Stimulated activated naive CD8-positive, alpha-beta T cell treated with anti-CD3 and anti-CD28 coated beads, Interleukin-15, Interleukin-2, amounts not matched to agents 100 ng/mL and 50 ng/mL, for 24 hours (primary cell): ENCODE measurements around the gene NMT2.

Source experiments
- H3K27ac Mint-ChIP-seq: one replicate; pipeline ENCODE4 v1.8.0; 2021; ENCODE audit warnings: mild to moderate bottlenecking, mixed read lengths
- H3K27me3 Mint-ChIP-seq: one replicate; pipeline ENCODE4 v1.8.0; 2021; ENCODE audit warnings: mixed read lengths
- H3K36me3 Mint-ChIP-seq: one replicate; pipeline ENCODE4 v1.8.0; 2021; ENCODE audit warnings: low read depth, mixed read lengths
- H3K4me1 Mint-ChIP-seq: one replicate; pipeline ENCODE4 v1.8.0; 2021; ENCODE audit warnings: low read depth, mixed read lengths
- H3K4me3 Mint-ChIP-seq: one replicate; pipeline ENCODE4 v1.8.0; 2021; ENCODE audit warnings: mild to moderate bottlenecking, mixed read lengths
- H3K9me3 Mint-ChIP-seq: one replicate; pipeline ENCODE4 v1.8.0; 2021; ENCODE audit warnings: mixed read lengths

The NMT2 gene

DNA sequence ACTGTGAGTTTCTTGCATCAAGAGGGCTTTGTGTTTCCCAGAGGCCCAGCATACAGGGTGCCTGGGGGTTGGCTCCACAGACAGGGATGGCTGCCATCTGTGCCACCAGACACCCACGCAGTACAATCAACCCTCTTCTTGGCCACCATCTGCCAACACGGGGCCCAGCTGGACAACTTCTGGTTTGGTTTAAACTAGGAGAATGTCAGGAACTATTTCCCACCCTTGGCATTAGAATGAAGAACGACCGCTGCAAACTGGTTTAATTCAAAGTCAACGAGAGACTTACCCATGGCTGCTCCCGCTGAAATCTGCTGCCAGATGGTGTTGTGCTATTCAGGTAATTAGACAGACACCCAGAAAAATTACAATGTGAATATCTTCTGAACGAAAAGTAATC lies 27.8 kb downstream of the NMT2 start:
- Mint-ChIP-seq H3K4me3 (peak overlapping the region; percentile 78), H3K27ac (peak overlapping the region; percentile 92), H3K27me3 (no peaks in the 10 kb centered on the region), H3K9me3 (no peaks in the 10 kb centered on the region), H3K4me1 (peaks cover 44% of the 10 kb centered on the region), H3K36me3 (peaks cover 22% of the 10 kb centered on the region)

DNA sequence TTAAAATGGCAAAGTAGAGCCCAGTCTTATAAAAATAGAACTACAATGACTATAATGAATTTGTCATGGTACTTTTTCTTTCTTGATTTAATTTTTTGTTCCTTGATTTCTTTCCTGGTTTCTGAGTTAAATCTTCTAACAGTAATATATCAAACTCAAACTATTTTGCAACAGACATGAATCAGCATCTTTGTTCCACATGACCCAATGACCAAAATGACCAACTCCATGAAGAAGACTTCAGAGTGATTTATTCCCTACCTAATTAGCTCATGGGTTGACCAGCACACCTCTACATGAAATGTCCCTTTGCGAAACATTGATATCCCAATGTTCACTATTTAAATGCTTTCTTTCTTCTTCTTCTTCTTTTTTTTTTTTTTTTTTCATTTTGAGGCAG lies 30.9 kb downstream of the NMT2 start:
- Mint-ChIP-seq H3K4me3 (no peak overlapping the region), H3K4me1 (peaks cover 24% of the 10 kb centered on the region), H3K36me3 (peaks cover 48% of the 10 kb centered on the region), H3K27ac (no peak overlapping the region), H3K27me3 (no peaks in the 10 kb centered on the region), H3K9me3 (no peaks in the 10 kb centered on the region)

DNA sequence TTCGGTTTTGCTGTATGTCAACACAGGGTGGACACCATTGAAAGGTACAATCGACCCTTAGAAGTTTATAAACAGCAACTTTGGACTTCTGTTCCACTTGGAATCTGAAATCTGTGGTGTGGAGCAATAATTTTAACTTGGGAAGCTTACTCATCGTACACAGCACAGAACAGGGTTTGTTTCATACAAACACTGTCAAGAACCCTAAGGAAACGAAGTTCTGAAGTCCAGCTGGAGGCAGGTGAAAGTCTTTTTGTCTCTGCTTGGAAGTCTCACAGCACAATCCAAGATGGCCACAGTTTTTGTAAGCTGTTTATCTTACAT lies 31.5 kb downstream of the NMT2 start:
- no peak overlapping the region for H3K4me3 Mint-ChIP-seq
- no peaks in the 10 kb centered on the region for H3K9me3 Mint-ChIP-seq
- H3K27ac Mint-ChIP-seq: no peak overlapping the region
- peaks cover 49% of the 10 kb centered on the region for H3K36me3 Mint-ChIP-seq
- no peaks in the 10 kb centered on the region for H3K27me3 Mint-ChIP-seq
- peaks cover 17% of the 10 kb centered on the region for H3K4me1 Mint-ChIP-seq

DNA sequence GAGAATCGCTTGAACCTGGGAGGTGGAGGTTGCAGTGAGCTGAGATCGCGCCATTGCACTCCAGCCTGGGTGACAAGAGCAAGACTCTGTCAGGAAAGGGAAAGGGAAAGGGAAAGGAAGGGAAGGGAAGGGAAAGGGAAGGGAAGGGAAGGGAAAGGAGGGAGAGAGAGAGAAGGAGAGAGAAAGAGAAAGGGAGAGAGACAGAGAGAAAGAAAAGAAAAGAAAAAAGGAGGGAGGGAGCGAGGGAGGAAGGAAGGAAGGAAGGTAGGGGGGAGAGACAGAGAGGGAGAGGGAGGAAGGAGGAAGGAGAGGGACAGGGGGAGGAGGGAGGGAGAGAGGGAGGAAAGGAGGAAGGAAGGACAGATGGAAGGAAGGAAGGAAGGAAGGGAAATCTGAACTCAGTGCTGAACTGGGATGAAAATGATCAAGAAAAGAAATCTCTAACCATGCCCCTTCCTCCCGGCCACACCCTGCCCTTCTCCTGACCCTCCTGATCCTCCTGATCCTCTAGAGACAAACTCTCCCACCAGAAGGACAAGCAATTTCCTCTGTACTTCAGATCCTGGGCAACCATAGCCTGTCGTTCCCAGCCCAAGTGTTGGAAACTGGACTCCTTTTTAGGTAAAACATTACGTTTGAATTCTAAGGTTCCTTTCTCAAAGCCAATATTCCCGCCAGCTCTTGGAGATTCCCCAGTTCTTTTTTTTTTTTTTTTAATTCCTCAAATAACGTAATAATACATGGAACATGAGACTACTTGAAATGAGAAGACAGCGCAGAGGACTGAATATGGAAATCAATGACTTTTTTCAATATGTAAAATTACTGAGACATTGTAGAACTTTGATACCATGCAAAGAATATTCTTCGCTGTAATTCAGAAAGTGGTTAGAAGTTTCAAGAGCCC lies 32.1 kb downstream of the NMT2 start:
- H3K36me3 Mint-ChIP-seq: peaks cover 55% of the 10 kb centered on the region
- H3K27ac Mint-ChIP-seq: no peak overlapping the region
- peaks cover 11% of the 10 kb centered on the region for H3K4me1 Mint-ChIP-seq
- no peaks in the 10 kb centered on the region for H3K27me3 Mint-ChIP-seq
- no peaks in the 10 kb centered on the region for H3K9me3 Mint-ChIP-seq
- H3K4me3 Mint-ChIP-seq: no peak overlapping the region

DNA sequence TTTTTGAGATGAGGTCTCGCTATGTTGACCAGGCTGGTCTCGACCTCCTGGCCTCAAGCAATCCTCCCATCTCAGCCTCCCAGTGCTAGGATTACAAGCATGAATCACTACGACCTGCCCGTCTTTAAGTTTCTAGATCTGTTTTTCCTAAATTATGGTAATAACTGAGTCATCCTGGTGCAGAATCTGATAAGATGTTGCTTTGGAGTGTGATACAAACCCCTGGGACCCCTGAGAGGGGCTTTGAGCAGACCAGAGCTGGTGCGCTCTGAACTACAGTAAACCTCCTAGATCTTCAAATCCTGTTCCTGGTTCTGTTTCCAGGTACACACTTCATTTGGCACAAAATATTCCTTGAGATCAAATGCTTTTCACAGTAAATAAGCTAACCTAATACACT lies 37.2 kb downstream of the NMT2 start:
- Mint-ChIP-seq H3K27me3 (no peaks in the 10 kb centered on the region), H3K4me3 (no peak overlapping the region), H3K9me3 (no peaks in the 10 kb centered on the region), H3K27ac (no peak overlapping the region), H3K36me3 (peaks cover 69% of the 10 kb centered on the region), H3K4me1 (peaks cover 12% of the 10 kb centered on the region)

DNA sequence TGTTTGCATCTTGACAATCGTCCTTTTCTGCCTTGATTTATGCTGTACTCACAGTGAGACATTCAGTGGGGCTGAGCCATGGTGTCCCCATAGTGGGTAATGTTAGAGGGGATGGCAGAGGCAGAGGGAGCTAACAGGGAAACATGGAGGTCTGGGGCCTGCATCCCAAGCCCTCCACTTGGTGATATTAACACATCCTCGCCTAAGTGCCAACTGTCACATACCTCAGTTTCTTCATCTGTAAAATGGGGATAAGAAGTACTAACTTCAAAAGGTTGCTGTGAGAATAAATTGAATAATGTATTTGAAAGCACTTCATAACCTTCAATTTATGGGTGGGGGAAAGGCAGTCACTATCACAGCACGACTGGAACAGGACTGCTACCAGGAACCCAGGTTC lies 43.6 kb downstream of the NMT2 start:
- Mint-ChIP-seq H3K4me3 (no peak overlapping the region), H3K9me3 (no peaks in the 10 kb centered on the region), H3K4me1 (peaks cover 35% of the 10 kb centered on the region), H3K27ac (no peak overlapping the region), H3K27me3 (no peaks in the 10 kb centered on the region), H3K36me3 (peaks cover 40% of the 10 kb centered on the region)

DNA sequence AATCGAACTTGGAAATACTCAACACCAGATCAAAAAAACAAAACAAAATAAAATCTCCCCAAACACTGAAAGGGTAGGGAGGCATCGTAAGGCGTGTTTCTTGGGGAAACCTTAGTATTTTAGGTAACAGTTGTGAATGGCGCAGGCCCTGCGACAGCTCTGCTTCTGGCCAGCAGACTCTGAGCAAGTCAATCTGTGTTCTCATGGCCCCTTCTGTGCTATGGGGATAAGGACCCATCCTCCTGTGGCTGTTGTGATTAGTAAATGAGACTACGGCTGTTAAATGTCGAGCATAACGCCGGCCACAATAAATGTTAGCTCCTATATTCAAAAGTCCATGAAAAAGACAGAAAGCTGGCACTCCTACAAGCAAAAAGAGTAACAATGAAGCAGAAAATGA lies 44.3 kb downstream of the NMT2 start:
- Mint-ChIP-seq H3K9me3 (no peaks in the 10 kb centered on the region), H3K36me3 (peaks cover 40% of the 10 kb centered on the region)

DNA sequence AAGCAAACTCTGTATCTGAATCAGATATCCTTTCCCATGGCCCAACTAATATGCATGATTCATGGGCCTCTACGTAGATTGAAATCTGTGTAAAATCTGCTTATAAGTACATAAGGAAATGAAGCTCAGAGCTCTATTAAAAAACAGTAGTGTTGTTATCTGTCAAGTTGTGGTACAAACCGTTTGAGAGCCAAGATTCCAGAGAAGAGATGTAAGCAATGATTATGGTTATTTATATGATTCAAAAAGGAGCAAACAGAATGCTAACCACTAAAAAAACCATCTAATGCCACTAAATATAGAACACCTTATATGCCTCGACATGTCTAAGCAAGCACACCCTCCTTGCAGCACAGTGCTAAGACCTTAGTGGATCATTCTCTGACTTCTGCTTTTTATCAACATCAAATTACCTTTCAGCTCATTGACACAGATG lies 44.7 kb downstream of the NMT2 start:
- Mint-ChIP-seq H3K4me1 (peaks cover 31% of the 10 kb centered on the region), H3K9me3 (no peaks in the 10 kb centered on the region), H3K4me3 (no peak overlapping the region), H3K36me3 (peaks cover 38% of the 10 kb centered on the region), H3K27ac (peak overlapping the region; percentile 77), H3K27me3 (no peaks in the 10 kb centered on the region)

More for the DNA sequence above, 44.3 kb downstream of the NMT2 start:
- Mint-ChIP-seq H3K27me3 (no peaks in the 10 kb centered on the region), H3K4me1 (peaks cover 31% of the 10 kb centered on the region), H3K4me3 (no peak overlapping the region), H3K27ac (peak overlapping the region; percentile 77)

DNA sequence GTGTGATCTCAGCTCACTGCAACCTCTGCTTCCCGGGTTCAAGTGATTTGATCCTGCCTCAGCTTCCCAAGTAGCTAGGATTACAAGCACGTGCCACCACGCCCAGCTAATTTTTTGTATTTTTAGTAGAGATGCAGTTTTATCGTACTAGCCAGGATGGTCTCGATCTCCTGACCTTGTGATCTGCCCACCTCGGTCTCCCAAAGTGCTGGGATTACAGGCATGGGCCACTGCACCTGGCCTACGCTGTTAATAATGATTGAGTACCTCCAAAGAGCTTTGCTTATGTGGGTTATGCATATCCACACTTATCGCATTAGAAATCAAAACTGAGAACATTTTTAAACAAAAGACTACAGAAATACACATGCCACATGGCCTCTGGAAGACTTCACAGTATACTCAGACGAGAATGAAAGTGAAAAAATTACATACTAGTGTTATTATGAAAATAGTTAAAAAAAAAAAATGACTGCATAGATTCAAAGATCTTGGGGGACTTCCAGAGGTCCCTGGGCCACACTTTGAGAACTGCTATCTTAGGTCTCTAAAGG lies 45.9 kb downstream of the NMT2 start:
- Mint-ChIP-seq H3K27me3 (no peaks in the 10 kb centered on the region), H3K27ac (peak overlapping the region; percentile 80), H3K4me3 (no peak overlapping the region), H3K36me3 (peaks cover 27% of the 10 kb centered on the region), H3K9me3 (no peaks in the 10 kb centered on the region), H3K4me1 (peaks cover 23% of the 10 kb centered on the region)

DNA sequence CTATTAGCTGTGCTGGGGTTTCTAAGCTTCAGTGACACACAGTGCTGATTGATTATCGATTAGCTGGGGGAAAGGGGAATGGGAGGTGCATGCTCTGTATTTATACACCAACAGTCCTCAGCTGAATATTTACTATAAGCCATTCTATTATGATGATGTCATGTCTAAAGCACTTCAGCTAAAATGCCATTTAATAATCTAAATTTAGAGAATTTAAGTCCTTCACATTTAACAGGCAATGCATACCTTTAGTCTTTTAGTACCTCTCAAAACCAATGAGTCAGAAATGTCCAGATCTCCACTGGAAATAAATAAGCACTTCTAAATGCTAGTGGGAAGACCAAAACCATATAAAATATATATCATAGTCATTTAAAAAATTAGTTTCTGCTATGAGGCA lies 46.8 kb downstream of the NMT2 start:
- Mint-ChIP-seq H3K9me3 (no peaks in the 10 kb centered on the region), H3K27me3 (no peaks in the 10 kb centered on the region), H3K4me1 (peaks cover 23% of the 10 kb centered on the region), H3K27ac (no peak overlapping the region), H3K36me3 (peaks cover 27% of the 10 kb centered on the region), H3K4me3 (no peak overlapping the region)

DNA sequence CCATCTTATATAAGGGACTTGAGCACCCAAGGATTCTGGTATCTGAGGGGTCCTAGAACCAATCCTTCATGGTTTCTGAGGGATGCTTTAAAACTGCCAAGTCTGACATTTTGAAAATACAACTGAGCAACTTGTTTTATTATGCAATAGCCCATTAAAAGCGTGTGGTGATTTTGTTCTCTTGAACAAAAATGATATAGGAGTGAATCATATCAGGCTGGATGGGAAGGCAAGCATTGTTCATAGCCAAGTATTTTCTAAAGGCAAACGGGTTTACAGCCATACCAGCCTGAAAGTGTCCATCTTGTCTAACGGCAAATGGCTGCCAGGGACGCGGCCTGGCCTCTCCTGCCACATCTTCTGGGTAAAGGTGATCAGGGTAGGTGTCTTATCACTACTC lies 48.0 kb downstream of the NMT2 start:
- Mint-ChIP-seq H3K27ac (no peak overlapping the region), H3K27me3 (no peaks in the 10 kb centered on the region), H3K4me3 (no peak overlapping the region), H3K4me1 (peaks cover 23% of the 10 kb centered on the region), H3K36me3 (peaks cover 22% of the 10 kb centered on the region), H3K9me3 (no peaks in the 10 kb centered on the region)

DNA sequence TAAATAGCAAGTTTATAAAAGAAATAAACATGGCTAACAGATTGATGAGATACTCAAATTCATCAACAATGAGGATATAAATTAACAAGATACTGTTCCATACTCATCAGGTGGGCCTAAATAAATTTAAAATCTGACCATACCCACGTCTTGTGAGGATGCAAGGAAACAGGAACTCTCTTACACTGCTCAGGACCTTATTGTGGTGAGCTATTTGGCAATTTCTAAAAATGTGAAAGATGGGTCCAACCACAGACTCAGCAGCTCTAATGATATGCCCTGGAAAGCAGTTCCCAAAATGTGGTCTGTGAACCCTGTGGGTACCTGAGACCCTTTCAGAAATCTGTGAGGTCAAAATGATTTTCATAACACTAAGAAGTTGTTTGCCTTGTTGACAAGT lies 49.9 kb downstream of the NMT2 start:
- no peaks in the 10 kb centered on the region for H3K9me3 Mint-ChIP-seq
- no peak overlapping the region for H3K4me3 Mint-ChIP-seq
- H3K27ac Mint-ChIP-seq: no peak overlapping the region
- H3K36me3 Mint-ChIP-seq: peaks cover 16% of the 10 kb centered on the region
- no peaks in the 10 kb centered on the region for H3K27me3 Mint-ChIP-seq
- peaks cover 16% of the 10 kb centered on the region for H3K4me1 Mint-ChIP-seq

DNA sequence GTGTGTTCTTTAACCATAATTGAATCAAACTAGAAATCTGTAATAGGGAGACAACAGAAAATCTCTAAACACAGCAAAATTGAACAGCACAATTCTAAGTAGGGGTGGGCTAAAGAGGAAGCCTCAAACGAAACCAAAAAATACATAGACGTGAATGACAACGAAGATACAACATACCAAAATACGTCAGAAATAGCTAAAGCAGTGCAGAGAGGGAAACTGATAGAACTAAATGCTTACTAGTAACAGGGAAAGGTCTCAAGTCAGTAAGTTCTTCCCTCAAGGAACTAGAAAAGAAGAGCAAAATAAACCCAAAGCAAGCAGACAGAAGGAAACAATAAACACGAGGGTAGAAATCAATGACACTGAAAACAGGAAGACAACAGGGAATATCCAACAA lies 52.3 kb downstream of the NMT2 start:
- Mint-ChIP-seq H3K4me3 (no peak overlapping the region), H3K27me3 (no peaks in the 10 kb centered on the region), H3K9me3 (no peaks in the 10 kb centered on the region), H3K27ac (no peak overlapping the region), H3K4me1 (peaks cover 4% of the 10 kb centered on the region), H3K36me3 (peaks cover 20% of the 10 kb centered on the region)

DNA sequence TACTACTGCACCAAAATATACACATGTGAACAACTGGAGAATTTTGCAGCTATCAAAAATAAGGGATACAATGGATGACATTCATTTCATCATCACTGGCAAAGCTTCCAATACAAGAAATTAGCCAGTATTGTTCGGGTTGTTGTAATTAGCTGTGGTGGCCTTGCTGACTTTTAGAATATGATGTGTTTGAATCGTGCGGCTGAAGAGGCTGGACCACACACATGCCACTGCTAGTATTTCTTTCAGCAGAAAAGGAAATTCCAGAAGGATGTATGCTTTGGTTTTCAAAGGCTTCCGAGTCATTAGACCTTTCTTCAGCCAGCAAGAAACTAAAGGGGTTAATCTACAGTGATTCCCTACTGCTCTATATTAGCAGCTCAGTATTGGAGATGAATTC lies 54.7 kb downstream of the NMT2 start:
- peaks cover 4% of the 10 kb centered on the region for H3K4me1 Mint-ChIP-seq
- no peak overlapping the region for H3K27ac Mint-ChIP-seq
- H3K27me3 Mint-ChIP-seq: no peaks in the 10 kb centered on the region
- no peak overlapping the region for H3K4me3 Mint-ChIP-seq
- H3K9me3 Mint-ChIP-seq: no peaks in the 10 kb centered on the region
- peaks cover 15% of the 10 kb centered on the region for H3K36me3 Mint-ChIP-seq

DNA sequence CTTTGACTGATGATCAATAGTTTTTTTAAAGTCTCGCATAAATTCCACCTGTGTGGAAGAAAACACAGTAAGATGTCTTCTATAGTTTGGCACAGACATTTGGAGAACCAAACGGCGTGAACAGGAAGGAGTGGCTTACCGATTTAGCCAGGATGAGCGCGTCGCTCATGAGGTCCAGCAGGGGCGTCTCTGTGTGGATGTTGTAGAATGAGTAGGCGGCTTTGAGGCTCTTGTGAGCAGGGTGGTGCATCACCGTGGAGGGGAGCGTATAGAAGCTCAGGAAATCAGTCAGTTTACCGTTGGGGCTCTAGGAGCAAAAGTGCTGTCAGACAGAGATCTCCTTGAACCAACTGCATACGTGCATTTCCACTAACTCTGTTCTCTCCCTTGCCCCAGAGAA lies 55.8 kb downstream of the NMT2 start:
- Mint-ChIP-seq H3K27me3 (no peaks in the 10 kb centered on the region), H3K4me3 (no peak overlapping the region), H3K27ac (no peak overlapping the region), H3K4me1 (peaks cover 4% of the 10 kb centered on the region), H3K36me3 (peaks cover 27% of the 10 kb centered on the region), H3K9me3 (no peaks in the 10 kb centered on the region)
